ENCODE measurements around the gene NADK. TPM values are rescaled to one million over a fixed set of nuclear protein-coding genes. Genes with fewer than 3 reads are reported as not detected.

Gene NADK
- total and polyA plus RNA-seq, 7 donors = 14.5 to 37.7 (median 24.7) TPM

DNA sequence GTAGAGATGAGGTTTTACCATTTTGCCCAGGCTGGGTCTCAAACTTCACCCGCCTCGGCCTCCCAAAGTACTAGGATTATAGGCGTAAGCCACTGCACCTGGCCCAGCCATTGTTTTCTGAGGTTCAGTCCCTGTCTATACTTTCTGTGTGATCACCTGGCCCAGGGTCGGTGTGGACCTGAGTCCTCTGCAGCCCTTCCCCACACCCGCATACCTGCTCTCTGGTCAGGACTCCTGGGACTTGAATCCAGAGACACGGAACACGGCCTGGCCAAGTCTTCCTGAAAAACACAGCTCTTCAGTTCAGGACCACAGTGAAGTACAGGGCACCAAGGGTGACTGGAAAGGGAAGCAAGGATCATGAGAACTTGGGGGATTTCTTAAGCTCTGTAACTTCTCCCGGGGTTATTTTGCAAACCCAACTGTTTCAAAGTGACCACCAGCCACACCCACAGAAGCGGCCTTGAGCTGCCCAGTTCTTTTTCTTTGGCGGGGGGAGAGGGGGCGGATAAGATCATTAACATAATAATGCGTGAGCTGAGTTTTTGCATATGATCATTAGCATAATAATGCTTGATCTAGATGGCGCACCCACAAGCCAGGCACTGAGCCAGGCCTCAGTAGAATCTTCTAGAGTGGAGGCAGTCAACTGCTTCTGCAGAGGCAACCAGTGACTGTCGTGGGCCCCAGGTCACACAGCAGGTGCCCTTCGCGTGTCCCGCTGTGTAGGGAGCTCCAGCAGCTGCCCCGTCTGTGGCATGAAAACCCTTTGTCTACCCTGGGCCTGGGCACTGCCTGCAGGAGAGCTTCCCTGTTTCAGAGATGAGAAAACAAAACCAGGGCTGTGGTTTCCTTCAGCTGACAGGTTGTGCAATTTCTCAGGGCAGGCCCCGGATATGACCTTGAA, 1.7 kb upstream of the NADK start:
- intact Hi-C loops (cut with DNase I) = loop anchor here in 1 of 2 donors (2.0 to 5.0 kb wide), 2 partner anchors 112 to 127 kb away; partner anchors contain the start of gene GNB1
- peaks cover 45% of the 10 kb centered on the region for H3K4me1 ChIP-seq
- WGBS, 3 donors = 62 to 68% (median 67%) methylated on average over 19 of the region's 19 CpGs

DNA sequence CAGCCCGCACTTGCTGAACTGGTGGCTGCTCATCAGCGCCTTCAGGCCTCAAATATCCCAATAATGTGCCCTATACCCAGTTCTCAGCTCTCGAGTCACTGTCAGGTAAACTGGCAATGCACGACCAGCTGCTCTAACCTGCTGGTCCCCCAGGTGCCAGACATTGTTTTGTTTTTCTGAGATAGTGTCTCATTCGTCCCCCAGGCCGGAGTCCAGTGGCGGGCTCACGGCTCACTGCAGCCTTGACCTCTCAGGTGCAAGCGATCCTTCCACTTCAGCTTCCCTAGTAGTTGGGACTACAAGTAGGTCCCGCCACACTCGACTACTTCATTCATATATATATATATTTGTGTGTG, 1.0 kb upstream of the NADK start:
- Histone ChIP-seq H3K4me3 (peak overlapping the region; percentile 91), H3K36me3 (ENCODE audit: insufficient read depth in 1 of 2, low read depth in 1 of 2) (peaks cover 0 to 8% of the 10 kb centered on the region in 2 donors), H3K9me3 (no peaks in the 10 kb centered on the region), H3K27me3 (ENCODE audit: insufficient read depth in 3 of 3, low read length in 2 of 3) (no peaks in the 10 kb centered on the region), H3K27ac (no peak overlapping the region), H3K4me1 (peaks cover 45% of the 10 kb centered on the region)
- DNase-seq = no peak
- 75 to 79% (median 76%) methylated on average over 10 to 11 of the region's 11 CpGs for WGBS, 3 donors
- TF ChIP-seq, protein P1, sequence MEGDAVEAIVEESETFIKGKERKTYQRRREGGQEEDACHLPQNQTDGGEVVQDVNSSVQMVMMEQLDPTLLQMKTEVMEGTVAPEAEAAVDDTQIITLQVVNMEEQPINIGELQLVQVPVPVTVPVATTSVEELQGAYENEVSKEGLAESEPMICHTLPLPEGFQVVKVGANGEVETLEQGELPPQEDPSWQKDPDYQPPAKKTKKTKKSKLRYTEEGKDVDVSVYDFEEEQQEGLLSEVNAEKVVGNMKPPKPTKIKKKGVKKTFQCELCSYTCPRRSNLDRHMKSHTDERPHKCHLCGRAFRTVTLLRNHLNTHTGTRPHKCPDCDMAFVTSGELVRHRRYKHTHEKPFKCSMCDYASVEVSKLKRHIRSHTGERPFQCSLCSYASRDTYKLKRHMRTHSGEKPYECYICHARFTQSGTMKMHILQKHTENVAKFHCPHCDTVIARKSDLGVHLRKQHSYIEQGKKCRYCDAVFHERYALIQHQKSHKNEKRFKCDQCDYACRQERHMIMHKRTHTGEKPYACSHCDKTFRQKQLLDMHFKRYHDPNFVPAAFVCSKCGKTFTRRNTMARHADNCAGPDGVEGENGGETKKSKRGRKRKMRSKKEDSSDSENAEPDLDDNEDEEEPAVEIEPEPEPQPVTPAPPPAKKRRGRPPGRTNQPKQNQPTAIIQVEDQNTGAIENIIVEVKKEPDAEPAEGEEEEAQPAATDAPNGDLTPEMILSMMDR (IDR thresholded peaks at IDR 0.05) = no peak
- ATAC-seq = no peak
- intact Hi-C loops (cut with DNase I) = loop anchor here in 1 of 2 donors (2.0 to 5.0 kb wide), 2 partner anchors 113 to 128 kb away; partner anchors contain the start of gene GNB1

More for the DNA sequence above, 1.7 kb upstream of the NADK start:
- DNase-seq (peak; percentile 52 to 58), ATAC-seq (no peak)
- no peak overlapping the region for H3K27ac ChIP-seq
- no peaks in the 10 kb centered on the region for H3K27me3 ChIP-seq (ENCODE audit: insufficient read depth in 3 of 3, low read length in 2 of 3)
- TF ChIP-seq, protein P1 (IDR thresholded peaks at IDR 0.05) = no peak
- H3K36me3 ChIP-seq (ENCODE audit: insufficient read depth in 1 of 2, low read depth in 1 of 2) = peaks cover 0 to 11% of the 10 kb centered on the region in 2 donors
- no peaks in the 10 kb centered on the region for H3K9me3 ChIP-seq
- H3K4me3 ChIP-seq = no peak overlapping the region

DNA sequence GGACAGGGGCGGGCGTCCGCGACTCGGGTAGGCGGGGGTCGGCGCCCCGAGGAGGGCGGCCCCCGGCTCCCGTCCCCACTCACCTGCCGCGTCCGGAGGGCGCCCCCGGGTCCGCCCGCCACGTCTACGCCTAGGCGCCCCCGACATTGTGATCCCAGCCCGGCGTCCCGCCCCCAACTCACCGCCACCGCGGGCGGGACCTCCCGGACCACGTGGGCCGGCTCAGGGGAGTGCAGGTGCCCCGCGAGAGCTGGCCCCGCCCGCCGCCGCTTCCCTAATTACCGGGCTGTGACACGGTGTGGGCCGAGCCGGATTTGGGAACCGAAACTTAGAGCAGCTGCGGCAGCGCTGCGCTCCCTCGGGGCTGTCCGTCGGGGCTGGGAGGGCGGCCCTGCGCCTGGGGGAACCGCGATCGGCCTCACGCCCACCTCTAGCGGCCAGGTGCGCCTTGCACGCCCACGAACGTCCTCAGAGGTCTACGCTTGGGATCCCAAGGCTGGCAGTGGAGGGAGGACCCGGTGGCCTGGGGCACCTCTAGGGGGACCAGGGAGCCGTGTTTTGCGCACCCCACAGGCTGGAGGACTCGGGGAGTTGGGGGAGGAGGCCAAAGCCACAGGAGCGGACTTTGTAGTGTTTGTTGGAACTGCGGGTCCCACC, 521 bp upstream of the NADK start:
- peaks cover 0 to 8% of the 10 kb centered on the region in 2 donors for H3K36me3 ChIP-seq (ENCODE audit: insufficient read depth in 1 of 2, low read depth in 1 of 2)
- H3K4me3 ChIP-seq = peak overlapping the region; percentile 91
- H3K27ac ChIP-seq = peak overlapping the region; percentile 94
- H3K27me3 ChIP-seq (ENCODE audit: insufficient read depth in 3 of 3, low read length in 2 of 3) = no peaks in the 10 kb centered on the region
- H3K9me3 ChIP-seq = no peaks in the 10 kb centered on the region
- ATAC-seq (peak; percentile 41 to 74 (median 46)), DNase-seq (peak; percentile 73 to 85)
- intact Hi-C loops (cut with DNase I) = loop anchor here in 1 of 2 donors (2.0 to 5.0 kb wide), 2 partner anchors 114 to 128 kb away; partner anchors contain the start of gene GNB1
- H3K4me1 ChIP-seq = peaks cover 45% of the 10 kb centered on the region
- TF ChIP-seq, protein P1 (IDR thresholded peaks at IDR 0.05) = no peak
- 3 to 9% (median 3%) methylated on average over 27 to 66 of the region's 68 CpGs for WGBS, 3 donors

DNA sequence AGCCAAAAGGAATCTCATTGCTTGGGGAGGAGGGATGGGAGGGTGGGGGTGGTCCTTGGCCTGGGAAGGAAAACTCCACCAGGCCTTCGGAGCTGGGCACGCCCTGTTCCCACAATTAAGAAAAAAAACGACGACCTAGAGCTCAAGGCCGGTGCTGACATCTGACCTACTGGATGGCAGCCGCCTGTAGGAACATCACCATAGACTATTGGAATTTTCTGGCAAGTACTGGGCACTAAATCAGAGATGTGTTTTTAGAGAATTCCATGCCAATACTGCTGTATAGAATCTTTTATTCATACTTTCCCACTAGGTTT, 729 bp downstream of the NADK start:
- intact Hi-C loops (cut with DNase I) = loop anchor here in 1 of 2 donors (5.0 kb wide), 1 partner anchor 115 kb away; the partner anchor contains the start of gene GNB1
- no peaks in the 10 kb centered on the region for H3K9me3 ChIP-seq
- H3K4me1 ChIP-seq = peaks cover 37% of the 10 kb centered on the region
- ATAC-seq (peak in 3 of 4 donors; percentile 16 to 57 (median 22)), DNase-seq (peak; percentile 55 to 65)
- TF ChIP-seq, protein P1 (IDR thresholded peaks at IDR 0.05) = no peak
- WGBS, 3 donors = 0 to 1% (median 0%) methylated on average over 6 of the region's 6 CpGs
- peak overlapping the region; percentile 91 for H3K4me3 ChIP-seq
- peak overlapping the region; percentile 94 for H3K27ac ChIP-seq
- peaks cover 0 to 13% of the 10 kb centered on the region in 2 donors for H3K36me3 ChIP-seq (ENCODE audit: insufficient read depth in 1 of 2, low read depth in 1 of 2)
- H3K27me3 ChIP-seq (ENCODE audit: insufficient read depth in 3 of 3, low read length in 2 of 3) = no peaks in the 10 kb centered on the region
